CD14-positive monocyte (primary cell): ENCODE data around the gene TFPT. TPM values are rescaled to one million over a fixed set of nuclear protein-coding genes. Genes with fewer than 3 reads are reported as not detected.

Experiments used
- DNase-seq, 3 donors: peaks; one replicate each; pipeline ENCODE4 v3.0.0-alpha.2; 2011 to 2022
- H2AFZ ChIP-seq: 2 replicates; pipeline ENCODE4 v1.6.0; 2012; ENCODE audit warnings: mild to moderate bottlenecking, low read depth, low read length, inconsistent platforms; ENCODE audit not compliant: insufficient read depth, poor library complexity, severe bottlenecking
- H3K27ac ChIP-seq, 2 donors: 1 replicate in 1 of 2; 2 replicates in 1 of 2; pipeline ENCODE4 v1.5.1; 2012 to 2013; ENCODE audit warnings: low read length in 2 of 2, control low read depth in 1 of 2, inconsistent platforms in 1 of 2, low read depth in 1 of 2, mild to moderate bottlenecking in 1 of 2
- H3K27me3 ChIP-seq, 2 donors: one replicate each; pipeline versions ENCODE4 v1.6.0 to v1.6.1; 2011 to 2013; ENCODE audit warnings: low read length in 2 of 2; ENCODE audit not compliant: control insufficient read depth in 2 of 2, insufficient read depth in 2 of 2
- H3K36me3 ChIP-seq, 2 donors: replicated peaks in 1 of 2; 1 replicate in 1 of 2; 2 replicates in 1 of 2; pipeline versions ENCODE4 v1.5.1 to v1.6.1; 2012 to 2013; ENCODE audit warnings: low read length in 2 of 2, control low read depth in 1 of 2, inconsistent platforms in 1 of 2, mild to moderate bottlenecking in 1 of 2; ENCODE audit not compliant: insufficient read depth in 2 of 2, control insufficient read depth in 1 of 2
- H3K4me1 ChIP-seq, 2 donors: 1 replicate in 1 of 2; 2 replicates in 1 of 2; pipeline versions ENCODE4 v1.5.1 to v1.6.1; 2012 to 2013; ENCODE audit warnings: low read length in 2 of 2, control low read depth in 1 of 2, inconsistent platforms in 1 of 2, mild to moderate bottlenecking in 1 of 2, moderate library complexity in 1 of 2; ENCODE audit not compliant: insufficient read depth in 2 of 2, control insufficient read depth in 1 of 2
- H3K4me2 ChIP-seq: replicated peaks from 2 replicates; pipeline ENCODE3; 2012; ENCODE audit warnings: low read length, moderate library complexity, mild to moderate bottlenecking; ENCODE audit not compliant: poor library complexity, severe bottlenecking; ENCODE audit errors: extremely low read depth
- H3K4me3 ChIP-seq, 3 experiments: fragments of 200-600 bp in 1 of 3; sonication (generic) in 1 of 3; replicated peaks in 1 of 3; 1 replicate in 2 of 3; 2 replicates in 1 of 3; pipeline ENCODE4 v1.5.1; 2011 to 2013; ENCODE audit warnings: low read length in 3 of 3, mild to moderate bottlenecking in 3 of 3, control low read depth in 2 of 3, low read depth in 2 of 3, inconsistent platforms in 1 of 3, moderate library complexity in 1 of 3
- H3K79me2 ChIP-seq: 2 replicates; pipeline ENCODE4 v1.6.0; 2012; ENCODE audit warnings: mild to moderate bottlenecking, control low read depth, inconsistent platforms, low read length, moderate library complexity; ENCODE audit not compliant: insufficient read depth
- H3K9ac ChIP-seq: 2 replicates; pipeline ENCODE4 v1.6.0; 2017; ENCODE audit warnings: low read length, mild to moderate bottlenecking; ENCODE audit not compliant: insufficient read depth, poor library complexity, severe bottlenecking
- H3K9me3 ChIP-seq, 2 donors: replicated peaks in 1 of 2; 1 replicate in 1 of 2; 2 replicates in 1 of 2; pipeline versions ENCODE4 v1.5.1 to v1.6.1; 2012 to 2013; ENCODE audit warnings: low read length in 2 of 2, control low read depth in 1 of 2; ENCODE audit not compliant: control insufficient read depth in 1 of 2, insufficient read depth in 1 of 2
- H4K20me1 ChIP-seq: 2 replicates; pipeline ENCODE4 v1.6.0; 2012; ENCODE audit warnings: mild to moderate bottlenecking, low read length, control low read depth, moderate library complexity; ENCODE audit not compliant: insufficient read depth
- H3K27ac Mint-ChIP-seq, 7 donors: one replicate each; pipeline ENCODE4 v1.8.0; 2020; ENCODE audit warnings: mild to moderate bottlenecking in 7 of 7, mixed read lengths in 7 of 7, moderate library complexity in 6 of 7, inconsistent platforms in 2 of 7
- H3K27me3 Mint-ChIP-seq, 3 donors: one replicate each; pipeline ENCODE4 v1.8.0; 2021 to 2022; ENCODE audit warnings: low read depth in 3 of 3, mild to moderate bottlenecking in 3 of 3, mixed read lengths in 3 of 3, moderate library complexity in 3 of 3, inconsistent platforms in 1 of 3
- H3K36me3 Mint-ChIP-seq, 2 donors: one replicate each; pipeline ENCODE4 v1.8.0; 2020; ENCODE audit warnings: mixed read lengths in 2 of 2, inconsistent platforms in 1 of 2, mild to moderate bottlenecking in 1 of 2
- H3K4me1 Mint-ChIP-seq: one replicate; pipeline ENCODE4 v1.8.0; 2020; ENCODE audit warnings: mild to moderate bottlenecking, mixed read lengths
- H3K4me3 Mint-ChIP-seq, 2 donors: one replicate each; pipeline ENCODE4 v1.8.0; 2020; ENCODE audit warnings: mild to moderate bottlenecking in 2 of 2, mixed read lengths in 2 of 2, moderate library complexity in 1 of 2
- H3K9me3 Mint-ChIP-seq, 7 donors: one replicate each; pipeline ENCODE4 v1.8.0; 2020 to 2022; ENCODE audit warnings: mixed read lengths in 7 of 7, mild to moderate bottlenecking in 6 of 7, moderate library complexity in 6 of 7, inconsistent platforms in 2 of 7
- CTCF ChIP-seq: fragments of 200-600 bp; IDR thresholded peaks from one replicate; pipeline ENCODE4 v1.8.0; 2022; ENCODE audit warnings: antibody characterized with exemption, mild to moderate bottlenecking
- WGBS: methylation state at CpG from one replicate; pipeline ENCODE4 v1.1.5; 2013; ENCODE audit warnings: missing lambda C conversion rate; ENCODE audit not compliant: insufficient coverage; 5-methylcytosine and 5-hydroxymethylcytosine counted together
- intact Hi-C, 2 donors: fragments of 100-400 bp; cut with micrococcal nuclease; formaldehyde crosslinking; loops; one replicate each; pipeline versions ENCODE4 v1.15.0 to v1.15.1; 2023
- polyA plus RNA-seq, 3 donors: library from polyadenylated mRNA; depleted of rRNA in 1 of 3; unstranded in 2 of 3; stranded (reverse) in 1 of 3; fragments of 300-500 nt in 2 of 3; fragments of >200 nt in 1 of 3; fragmentation: Illumina TruSeq in 2 of 3; gene quantifications; 1 replicate in 2 of 3; 2 replicates in 1 of 3; pipeline ENCODE4 v1.2.3, GENCODE V29; 2012 to 2021

TFPT gene
- polyA plus RNA-seq, 3 donors: 7.0 to 11.5 (median 9.5) TPM

GRCh38 chr19:54145541-54146158 lies 30.2 kb upstream of the TFPT start:
- H3K9me3 Mint-ChIP-seq: no peaks in the 10 kb centered on the region

GRCh38 chr19:54142166-54142780 lies 26.8 kb upstream of the TFPT start:
- Mint-ChIP-seq H3K27ac (peak overlapping the region in 2 of 7 donors; percentile 47 to 60), H3K27me3 (peaks cover 0 to 3% (median 0%) of the 10 kb centered on the region in 3 donors), H3K9me3 (peaks cover 0 to 2% (median 0%) of the 10 kb centered on the region in 7 donors), H3K36me3 (peaks cover 63 to 73% of the 10 kb centered on the region in 2 donors), H3K4me3 (no peak overlapping the region), H3K4me1 (peaks cover 26% of the 10 kb centered on the region)
- peaks cover 73 to 82% of the 10 kb centered on the region in 2 donors for H3K36me3 ChIP-seq
- H3K79me2 ChIP-seq: peaks cover 59% of the 10 kb centered on the region
- peaks cover 16 to 25% of the 10 kb centered on the region in 2 donors for H3K4me1 ChIP-seq
- no peak for DNase-seq
- no peak overlapping the region for H3K4me2 ChIP-seq
- intact Hi-C loops: no loop called here
- TF ChIP-seq CTCF: no peak
- no peaks in the 10 kb centered on the region for H3K9me3 ChIP-seq
- H3K27me3 ChIP-seq: no peaks in the 10 kb centered on the region
- 83% methylated on average over 5 of the region's 7 CpGs for WGBS
- no peak overlapping the region for H2AFZ ChIP-seq
- no peak overlapping the region for H3K4me3 ChIP-seq
- H3K27ac ChIP-seq: no peak overlapping the region
- peaks cover 92% of the 10 kb centered on the region for H4K20me1 ChIP-seq
- H3K9ac ChIP-seq: no peak overlapping the region

More at GRCh38 chr19:54145541-54146158, 30.2 kb upstream of the TFPT start:
- Histone ChIP-seq H3K4me2 (no peak overlapping the region), H2AFZ (no peak overlapping the region), H3K9me3 (no peaks in the 10 kb centered on the region), H3K27ac (no peak overlapping the region), H3K9ac (no peak overlapping the region), H4K20me1 (peaks cover 87% of the 10 kb centered on the region), H3K36me3 (peaks cover 94 to 99% of the 10 kb centered on the region in 2 donors), H3K4me1 (no peaks in the 10 kb centered on the region), H3K27me3 (no peaks in the 10 kb centered on the region), H3K4me3 (no peak overlapping the region), H3K79me2 (peaks cover 28% of the 10 kb centered on the region)
- peaks cover 4% of the 10 kb centered on the region for H3K4me1 Mint-ChIP-seq
- intact Hi-C loops: no loop called here
- no peaks in the 10 kb centered on the region for H3K27me3 Mint-ChIP-seq
- no peak overlapping the region for H3K27ac Mint-ChIP-seq
- TF ChIP-seq CTCF: no peak
- H3K4me3 Mint-ChIP-seq: no peak overlapping the region
- 93% methylated on average over 26 of the region's 28 CpGs for WGBS
- DNase-seq: no peak
- H3K36me3 Mint-ChIP-seq: peaks cover 83 to 94% of the 10 kb centered on the region in 2 donors
